Measurements from ENCODE around the gene HACD2. TPM values are rescaled to one million over a fixed set of nuclear protein-coding genes. Genes with fewer than 3 reads are reported as not detected.
"Not testable (repeated sequence)": the region's sequence is repeated elsewhere in the genome, so short reads cannot be mapped to it uniquely, and the experiment has no call there.

HACD2 gene
- total and polyA plus RNA-seq, 9 donors = 9.6 to 16.1 (median 12.5) TPM

DNA sequence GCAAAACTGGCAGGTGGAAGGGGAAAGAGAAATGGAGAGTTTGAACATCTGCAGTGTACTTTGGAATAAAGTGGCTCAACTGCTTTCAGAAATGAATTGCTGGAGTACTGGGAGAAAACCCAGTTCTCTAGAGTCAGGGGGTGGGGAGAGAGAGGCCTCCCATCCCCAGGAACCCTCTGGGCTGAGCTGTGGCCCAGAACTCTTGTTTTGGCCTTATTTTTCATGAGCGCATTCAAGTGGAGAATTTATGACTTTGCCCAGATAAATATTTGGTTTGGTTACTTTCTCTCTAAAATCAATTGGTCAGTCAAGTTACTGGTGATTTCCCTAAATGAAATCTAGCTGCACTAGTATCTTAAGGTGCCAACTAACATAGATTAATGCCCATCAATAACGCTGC is 28.7 kb upstream of the HACD2 start:
- H3K36me3 ChIP-seq (ENCODE audit: control insufficient read depth, insufficient read depth, low read length) = peaks cover 2% of the 10 kb centered on the region
- H3K4me3 ChIP-seq (ENCODE audit: low read length) = no peak overlapping the region
- WGBS (ENCODE audit: insufficient coverage) = no CpG with 5 or more reads among the region's 2 CpGs
- no peak for DNase-seq
- no peaks in the 10 kb centered on the region for H3K9me3 ChIP-seq (replicated peaks; ENCODE audit: control insufficient read depth, low read depth, low read length)
- H3K27ac ChIP-seq (ENCODE audit: low read length) = no peak overlapping the region
- H3K4me1 ChIP-seq (ENCODE audit: control insufficient read depth, insufficient read depth, low read length) = peaks cover 5% of the 10 kb centered on the region
- no peaks in the 10 kb centered on the region for H3K27me3 ChIP-seq (ENCODE audit: control insufficient read depth, insufficient read depth, low read length)

DNA sequence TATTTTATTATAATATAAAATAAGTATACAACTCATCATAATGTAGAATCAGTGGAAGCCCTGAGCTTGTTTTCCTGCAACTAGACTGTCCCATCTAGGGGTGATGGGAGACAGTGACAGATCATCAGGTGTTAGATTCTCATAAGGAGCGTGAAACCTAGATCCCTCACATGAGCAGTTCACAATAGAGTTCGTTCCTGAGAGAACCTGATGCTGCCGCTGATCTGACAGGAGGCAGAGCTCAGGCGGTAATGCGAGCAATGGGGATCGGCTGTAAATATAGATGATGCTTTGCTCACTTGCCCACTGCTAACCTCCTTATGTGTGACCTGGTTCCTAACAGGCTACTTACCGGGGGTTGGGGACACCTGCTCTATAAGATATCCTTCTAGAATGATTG is 26.8 kb upstream of the HACD2 start:
- H3K27me3 ChIP-seq (ENCODE audit: control insufficient read depth, insufficient read depth, low read length); H3K27ac ChIP-seq (ENCODE audit: low read length); DNase-seq; H3K4me3 ChIP-seq (ENCODE audit: low read length); H3K9me3 ChIP-seq (replicated peaks; ENCODE audit: control insufficient read depth, low read depth, low read length); H3K36me3 ChIP-seq (ENCODE audit: control insufficient read depth, insufficient read depth, low read length); H3K4me1 ChIP-seq (ENCODE audit: control insufficient read depth, insufficient read depth, low read length): not testable (repeated sequence)
- 94% methylated on average over 5 of the region's 7 CpGs for WGBS (ENCODE audit: insufficient coverage)

DNA sequence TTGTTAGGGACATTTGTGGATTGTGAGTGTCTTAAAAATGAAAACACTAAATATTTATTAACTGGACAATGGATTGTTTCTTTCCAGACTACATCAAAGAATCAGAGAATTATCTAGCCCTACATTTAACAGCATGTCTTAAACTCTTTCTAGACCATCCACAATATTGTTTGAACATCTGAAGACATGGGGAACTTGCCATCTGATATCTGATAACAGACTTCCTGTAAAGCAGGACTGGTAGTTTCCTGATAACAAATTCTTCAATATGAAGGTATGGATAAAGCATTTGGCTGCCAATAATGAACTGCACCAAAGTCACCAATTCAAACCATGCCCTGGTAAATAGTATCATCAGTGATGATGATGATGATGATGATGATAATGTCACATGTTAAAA is 26.2 kb upstream of the HACD2 start:
- no peaks in the 10 kb centered on the region for H3K36me3 ChIP-seq (ENCODE audit: control insufficient read depth, insufficient read depth, low read length)
- H3K9me3 ChIP-seq (replicated peaks; ENCODE audit: control insufficient read depth, low read depth, low read length) = no peaks in the 10 kb centered on the region

DNA sequence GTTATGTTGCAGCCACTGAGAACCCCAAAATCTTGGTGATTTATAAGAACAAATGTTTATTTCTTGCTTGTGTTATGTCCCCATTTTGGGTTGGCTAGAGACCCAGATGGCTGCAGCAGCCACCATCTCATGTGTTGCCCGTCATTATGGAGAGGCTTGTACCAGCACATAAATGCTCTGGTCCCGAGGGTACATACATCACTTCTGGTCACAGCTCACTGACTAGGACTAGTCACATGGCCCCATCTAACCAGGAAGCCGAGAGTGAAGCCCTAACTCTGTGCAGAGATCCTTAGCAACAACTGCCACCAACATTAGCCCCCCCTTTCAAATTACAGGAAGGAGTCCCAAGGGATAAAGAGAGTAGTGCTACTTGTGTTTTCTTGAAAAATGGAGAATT is 25.5 kb upstream of the HACD2 start:
- Histone ChIP-seq H3K9me3 (replicated peaks; ENCODE audit: control insufficient read depth, low read depth, low read length) (no peaks in the 10 kb centered on the region), H3K36me3 (ENCODE audit: control insufficient read depth, insufficient read depth, low read length) (peaks cover 5% of the 10 kb centered on the region), H3K27me3 (ENCODE audit: control insufficient read depth, insufficient read depth, low read length) (no peaks in the 10 kb centered on the region), H3K4me3 (ENCODE audit: low read length) (no peak overlapping the region), H3K27ac (ENCODE audit: low read length) (no peak overlapping the region), H3K4me1 (ENCODE audit: control insufficient read depth, insufficient read depth, low read length) (no peaks in the 10 kb centered on the region)
- WGBS (ENCODE audit: insufficient coverage) = 73% methylated on average over 2 of the region's 3 CpGs
- DNase-seq = no peak

More for the DNA sequence above, 26.2 kb upstream of the HACD2 start:
- Histone ChIP-seq H3K27ac (ENCODE audit: low read length) (no peak overlapping the region), H3K4me1 (ENCODE audit: control insufficient read depth, insufficient read depth, low read length) (no peaks in the 10 kb centered on the region), H3K27me3 (ENCODE audit: control insufficient read depth, insufficient read depth, low read length) (no peaks in the 10 kb centered on the region), H3K4me3 (ENCODE audit: low read length) (no peak overlapping the region)
- DNase-seq = no peak

DNA sequence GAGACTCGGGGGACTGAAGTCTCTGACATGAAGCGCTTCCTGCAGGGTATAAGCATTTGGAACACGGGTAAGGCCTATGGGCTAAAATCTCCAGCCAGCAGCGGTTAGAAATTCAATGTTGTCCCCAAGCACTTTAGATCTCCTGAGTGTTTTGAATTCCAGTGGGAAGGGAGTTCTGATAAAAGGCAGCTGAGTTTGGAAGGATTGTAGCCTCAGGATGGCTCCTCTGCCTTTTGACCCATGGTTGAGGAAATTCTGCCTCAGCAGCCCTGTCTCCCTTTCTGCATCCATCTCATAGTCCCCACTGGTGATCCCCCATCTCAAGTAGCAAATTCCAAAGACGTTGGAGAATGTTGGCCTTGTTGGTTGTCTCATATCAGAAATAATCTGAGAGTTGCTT is 24.2 kb upstream of the HACD2 start:
- Histone ChIP-seq H3K27ac (ENCODE audit: low read length) (no peak overlapping the region), H3K4me3 (ENCODE audit: low read length) (no peak overlapping the region), H3K36me3 (ENCODE audit: control insufficient read depth, insufficient read depth, low read length) (peaks cover 5% of the 10 kb centered on the region), H3K9me3 (replicated peaks; ENCODE audit: control insufficient read depth, low read depth, low read length) (no peaks in the 10 kb centered on the region), H3K27me3 (ENCODE audit: control insufficient read depth, insufficient read depth, low read length) (no peaks in the 10 kb centered on the region), H3K4me1 (ENCODE audit: control insufficient read depth, insufficient read depth, low read length) (no peaks in the 10 kb centered on the region)
- DNase-seq = no peak
- 95% methylated on average over 4 of the region's 5 CpGs for WGBS (ENCODE audit: insufficient coverage)

DNA sequence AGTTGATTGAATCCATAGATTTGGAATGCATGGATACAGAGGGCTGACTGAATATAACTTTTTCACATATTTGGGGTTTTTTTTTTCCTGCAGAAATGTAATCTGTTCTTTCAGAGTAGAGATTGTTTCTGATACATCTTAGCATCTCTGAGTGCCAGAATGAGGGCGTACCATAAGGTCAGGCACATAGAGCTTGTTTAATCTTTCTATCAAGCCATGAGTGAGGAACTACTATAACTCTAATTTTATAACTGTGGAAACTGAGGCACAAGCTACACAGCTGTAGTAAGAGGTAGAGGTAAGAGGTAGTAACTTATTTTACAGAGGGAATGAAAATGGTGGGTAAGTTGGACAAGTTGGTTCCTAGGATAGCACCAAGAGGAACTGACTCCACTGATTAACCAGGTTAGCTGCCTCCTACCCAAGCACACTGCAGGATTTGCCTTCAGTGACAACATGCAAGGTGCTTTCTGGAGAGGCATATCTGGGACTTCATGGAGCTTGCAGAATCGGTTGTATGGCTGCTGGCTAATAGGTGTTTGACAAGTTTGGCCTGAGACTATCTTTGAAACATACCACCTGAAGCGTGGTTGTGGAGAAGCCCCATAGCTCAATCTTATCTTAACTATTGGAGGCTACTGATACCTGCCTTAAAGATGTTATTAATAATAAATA is 23.5 kb upstream of the HACD2 start:
- WGBS (ENCODE audit: insufficient coverage) = no CpG with 5 or more reads among the region's 3 CpGs
- H3K4me3 ChIP-seq (ENCODE audit: low read length) = no peak overlapping the region
- H3K9me3 ChIP-seq (replicated peaks; ENCODE audit: control insufficient read depth, low read depth, low read length) = no peaks in the 10 kb centered on the region
- peaks cover 5% of the 10 kb centered on the region for H3K36me3 ChIP-seq (ENCODE audit: control insufficient read depth, insufficient read depth, low read length)
- H3K27ac ChIP-seq (ENCODE audit: low read length) = no peak overlapping the region
- no peaks in the 10 kb centered on the region for H3K4me1 ChIP-seq (ENCODE audit: control insufficient read depth, insufficient read depth, low read length)
- H3K27me3 ChIP-seq (ENCODE audit: control insufficient read depth, insufficient read depth, low read length) = no peaks in the 10 kb centered on the region
- DNase-seq = no peak

DNA sequence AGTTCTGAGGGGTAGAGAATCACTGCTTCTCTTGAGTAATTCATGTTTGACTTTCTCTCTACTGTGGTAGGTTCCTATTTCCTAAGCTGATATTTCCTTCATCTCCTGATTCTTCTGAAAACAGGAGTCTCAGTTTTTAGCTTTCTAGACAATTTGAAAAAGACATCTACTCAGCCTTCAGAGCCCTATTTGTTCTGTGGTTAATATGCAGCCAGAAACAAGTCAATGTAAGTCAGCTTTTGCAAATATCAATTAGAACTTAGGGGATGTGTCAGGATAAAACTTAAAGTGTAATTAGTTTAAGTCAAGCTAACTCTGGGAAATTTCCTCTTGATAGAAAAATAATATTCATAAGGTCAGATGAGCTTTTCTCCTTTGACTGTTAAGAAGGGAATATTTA is 21.7 kb upstream of the HACD2 start:
- Histone ChIP-seq H3K27me3 (ENCODE audit: control insufficient read depth, insufficient read depth, low read length) (no peaks in the 10 kb centered on the region), H3K4me1 (ENCODE audit: control insufficient read depth, insufficient read depth, low read length) (no peaks in the 10 kb centered on the region), H3K36me3 (ENCODE audit: control insufficient read depth, insufficient read depth, low read length) (peaks cover 5% of the 10 kb centered on the region), H3K27ac (ENCODE audit: low read length) (no peak overlapping the region), H3K9me3 (replicated peaks; ENCODE audit: control insufficient read depth, low read depth, low read length) (no peaks in the 10 kb centered on the region), H3K4me3 (ENCODE audit: low read length) (no peak overlapping the region)
- DNase-seq = no peak

DNA sequence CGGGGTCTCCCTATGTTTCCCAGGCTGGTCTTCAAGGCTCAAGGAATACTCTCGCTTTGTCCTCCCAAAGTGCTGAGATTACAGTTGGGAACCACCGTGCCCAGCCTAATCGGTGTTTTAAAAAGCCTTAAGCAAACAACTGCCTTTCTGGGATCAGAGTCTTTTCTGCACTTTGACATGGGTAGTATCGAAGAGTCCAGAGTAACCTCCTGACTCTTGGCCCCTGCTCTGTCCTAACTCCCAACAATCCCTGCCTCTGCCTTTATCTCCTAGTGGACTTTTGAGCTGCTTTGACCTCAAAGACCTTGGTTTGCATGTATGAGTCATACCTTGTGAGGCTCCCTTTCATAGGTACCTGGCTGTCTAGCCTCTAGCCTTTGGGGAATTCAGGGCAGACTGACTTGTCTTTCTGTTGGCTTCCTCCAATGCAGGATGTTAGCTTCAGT is 21.0 kb upstream of the HACD2 start:
- DNase-seq = no peak
- WGBS (ENCODE audit: insufficient coverage) = 92% methylated on average over 3 of the region's 5 CpGs
- H3K27ac ChIP-seq (ENCODE audit: low read length) = no peak overlapping the region

DNA sequence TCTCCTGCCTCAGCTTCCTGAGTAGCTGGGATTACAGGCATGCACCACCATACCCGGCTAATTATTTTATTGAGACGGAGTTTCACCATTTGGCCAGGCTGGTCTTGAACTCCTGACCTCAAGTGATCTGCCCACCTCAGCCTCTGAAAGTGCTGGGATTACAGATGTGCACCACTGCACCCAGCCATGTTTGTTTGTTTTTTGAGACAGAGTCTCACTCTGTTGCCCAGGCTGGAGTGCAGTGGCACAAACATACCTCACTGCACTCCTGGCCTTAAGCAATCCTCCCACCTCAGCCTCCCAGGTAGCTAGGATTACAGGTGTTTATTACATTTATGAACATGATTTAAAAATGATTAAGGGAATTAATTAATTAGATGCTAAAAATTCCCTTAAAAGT is 18.3 kb upstream of the HACD2 start:
- not testable (repeated sequence) for DNase-seq; H3K9me3 ChIP-seq (replicated peaks; ENCODE audit: control insufficient read depth, low read depth, low read length); H3K27ac ChIP-seq (ENCODE audit: low read length); H3K4me1 ChIP-seq (ENCODE audit: control insufficient read depth, insufficient read depth, low read length); H3K4me3 ChIP-seq (ENCODE audit: low read length); H3K36me3 ChIP-seq (ENCODE audit: control insufficient read depth, insufficient read depth, low read length); H3K27me3 ChIP-seq (ENCODE audit: control insufficient read depth, insufficient read depth, low read length)
- WGBS (ENCODE audit: insufficient coverage) = 81% methylated on average over 2 of the region's 2 CpGs

More for the DNA sequence above, 21.0 kb upstream of the HACD2 start:
- no peak overlapping the region for H3K4me3 ChIP-seq (ENCODE audit: low read length)
- H3K27me3 ChIP-seq (ENCODE audit: control insufficient read depth, insufficient read depth, low read length) = no peaks in the 10 kb centered on the region
- peaks cover 5% of the 10 kb centered on the region for H3K36me3 ChIP-seq (ENCODE audit: control insufficient read depth, insufficient read depth, low read length)
- H3K4me1 ChIP-seq (ENCODE audit: control insufficient read depth, insufficient read depth, low read length) = no peaks in the 10 kb centered on the region
- no peaks in the 10 kb centered on the region for H3K9me3 ChIP-seq (replicated peaks; ENCODE audit: control insufficient read depth, low read depth, low read length)

DNA sequence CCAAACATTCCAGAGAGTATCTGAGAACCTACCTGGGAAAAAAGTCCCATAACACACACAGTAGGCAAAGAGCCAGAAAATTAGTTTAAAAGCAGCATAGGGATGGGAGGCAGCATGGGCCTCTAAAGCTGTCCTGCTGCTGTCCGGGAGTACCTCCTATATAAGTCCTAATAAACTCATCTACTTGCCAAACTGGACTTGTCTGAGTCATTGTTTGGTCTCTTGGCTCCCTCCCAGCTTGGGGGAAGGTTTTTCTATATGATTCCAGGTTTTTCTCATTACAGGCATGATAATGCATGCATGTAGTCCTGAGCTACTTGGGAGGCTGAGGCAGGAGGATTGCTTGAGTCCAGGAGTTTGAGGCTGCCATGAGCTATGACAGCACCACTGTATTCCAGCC is 17.5 kb upstream of the HACD2 start:
- Histone ChIP-seq H3K36me3 (ENCODE audit: control insufficient read depth, insufficient read depth, low read length) (peaks cover 5% of the 10 kb centered on the region), H3K27me3 (ENCODE audit: control insufficient read depth, insufficient read depth, low read length) (no peaks in the 10 kb centered on the region), H3K9me3 (replicated peaks; ENCODE audit: control insufficient read depth, low read depth, low read length) (no peaks in the 10 kb centered on the region), H3K27ac (ENCODE audit: low read length) (no peak overlapping the region), H3K4me1 (ENCODE audit: control insufficient read depth, insufficient read depth, low read length) (no peaks in the 10 kb centered on the region), H3K4me3 (ENCODE audit: low read length) (no peak overlapping the region)
- no peak for DNase-seq
- WGBS (ENCODE audit: insufficient coverage) = no CpG with 5 or more reads among the region's 1 CpG

DNA sequence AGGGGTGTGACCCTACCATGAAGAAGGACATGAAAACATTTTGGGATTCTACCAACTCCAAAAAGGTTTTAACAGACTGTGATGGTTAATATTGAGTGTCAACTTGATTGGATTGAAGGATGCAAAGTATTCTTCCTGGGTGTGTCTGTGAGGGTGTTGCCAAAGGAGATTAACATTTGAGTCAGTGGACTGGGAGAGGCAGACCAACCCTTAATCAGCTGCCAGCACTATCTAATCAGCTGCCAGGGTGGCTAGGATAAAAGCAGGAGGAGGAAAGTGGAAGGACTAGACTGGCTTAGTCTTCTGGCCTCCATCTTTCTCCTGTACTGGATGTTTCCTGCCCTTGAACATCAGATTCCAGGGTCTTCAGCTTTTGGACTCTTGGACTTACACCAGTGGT is 16.0 kb upstream of the HACD2 start:
- H3K27me3 ChIP-seq (ENCODE audit: control insufficient read depth, insufficient read depth, low read length); H3K9me3 ChIP-seq (replicated peaks; ENCODE audit: control insufficient read depth, low read depth, low read length); H3K27ac ChIP-seq (ENCODE audit: low read length); H3K4me3 ChIP-seq (ENCODE audit: low read length); H3K4me1 ChIP-seq (ENCODE audit: control insufficient read depth, insufficient read depth, low read length); DNase-seq; H3K36me3 ChIP-seq (ENCODE audit: control insufficient read depth, insufficient read depth, low read length): not testable (repeated sequence)
